HG03095 (cell line): ENCODE data around the gene MEPCE.

Experiments
- ATAC-seq: cut with Tn5 transposase; IDR thresholded peaks from one replicate; pipeline ENCODE4 v1.9.1; 2021; ENCODE audit warnings: moderate library complexity; ENCODE audit not compliant: unreplicated experiment

MEPCE gene

GRCh38 chr7:100482728-100483089 lies 53.1 kb downstream of the MEPCE start:
- no peak for ATAC-seq

GRCh38 chr7:100483090-100483721 lies 53.6 kb downstream of the MEPCE start:
- ATAC-seq, result peak; percentile 43
